ENCODE data around the gene UMAD1.
A peak's percentile ranks its signal among the peaks of the same experiment; 100 is the strongest.

- TF ChIP-seq CTCF (IDR thresholded peaks at IDR 0.05) (no peak), POLR2A (IDR thresholded peaks at IDR 0.05) (peak; percentile 69 to 80)
These were observed at the start of gene UMAD1 for GRCh38 chr7:7640221-7641128.
